Retinal pigment epithelial cell (primary cell): ENCODE results near the gene COPS9.

Experiments
- DNase-seq: peaks from one replicate; pipeline ENCODE4 v3.0.0-alpha.2; 2010; ENCODE audit warnings: low read depth
- H3K4me3 ChIP-seq: 2 replicates; pipeline ENCODE4 v1.5.1; 2011; ENCODE audit warnings: mild to moderate bottlenecking, low read length, control low read depth, moderate library complexity
- CTCF ChIP-seq: conservative IDR thresholded peaks from 2 replicates; pipeline ENCODE4 v1.5.1; 2011; ENCODE audit warnings: low read depth, low read length, control low read depth, inconsistent platforms

The COPS9 gene

GRCh38 chr2:240155745-240156390, 19.8 kb upstream of the COPS9 start:
- H3K4me3 ChIP-seq, result no peak overlapping the region
- TF ChIP-seq CTCF, result no peak
- no peak for DNase-seq

- no peak for TF ChIP-seq CTCF
- no peak for DNase-seq
- H3K4me3 ChIP-seq, result no peak overlapping the region
Measured at GRCh38 chr2:240155048-240155744, 19.1 kb upstream of the COPS9 start.

GRCh38 chr2:240154606-240155005, 18.5 kb upstream of the COPS9 start:
- no peak for DNase-seq
- no peak overlapping the region for H3K4me3 ChIP-seq
- TF ChIP-seq CTCF, result no peak

GRCh38 chr2:240153418-240153817, 17.3 kb upstream of the COPS9 start:
- H3K4me3 ChIP-seq, result no peak overlapping the region
- DNase-seq, result no peak
- no peak for TF ChIP-seq CTCF

GRCh38 chr2:240151477-240152031, 15.4 kb upstream of the COPS9 start:
- TF ChIP-seq CTCF, result no peak
- DNase-seq, result no peak
- H3K4me3 ChIP-seq, result no peak overlapping the region

GRCh38 chr2:240149943-240150784, 14.1 kb upstream of the COPS9 start:
- TF ChIP-seq CTCF, result peak; percentile 91
- no peak overlapping the region for H3K4me3 ChIP-seq
- no peak for DNase-seq
